H9 (cell line): ENCODE data around the gene GCLM. TPM values are rescaled to one million over a fixed set of nuclear protein-coding genes. Genes with fewer than 3 reads are reported as not detected.

Source experiments
- DNase-seq: peaks from one replicate; pipeline ENCODE4 v3.0.0-alpha.2; 2017
- H2AFZ ChIP-seq: one replicate; pipeline ENCODE4 v1.6.1; 2013; ENCODE audit warnings: mild to moderate bottlenecking, low read length, control low read depth, moderate library complexity
- H2AK5ac ChIP-seq: 2 replicates; pipeline ENCODE4 v1.6.1; 2013; ENCODE audit warnings: low read length, control low read depth, mixed read lengths; ENCODE audit not compliant: insufficient read length
- H2BK120ac ChIP-seq: one replicate; pipeline ENCODE4 v1.6.1; 2013; ENCODE audit warnings: low read depth, mild to moderate bottlenecking, low read length, control low read depth, inconsistent platforms; ENCODE audit not compliant: poor library complexity, severe bottlenecking
- H2BK12ac ChIP-seq: 2 replicates; pipeline ENCODE4 v1.6.1; 2013; ENCODE audit warnings: low read length, control low read depth, mixed read lengths, low read depth; ENCODE audit not compliant: insufficient read length
- H2BK15ac ChIP-seq: 2 replicates; pipeline ENCODE4 v1.6.1; 2013; ENCODE audit warnings: low read depth, low read length, control low read depth
- H2BK20ac ChIP-seq: one replicate; pipeline ENCODE4 v1.6.1; 2013; ENCODE audit warnings: low read depth, mild to moderate bottlenecking, low read length, control low read depth, inconsistent platforms; ENCODE audit not compliant: poor library complexity, severe bottlenecking
- H2BK5ac ChIP-seq: 2 replicates; pipeline ENCODE4 v1.6.1; 2013; ENCODE audit warnings: low read length, control low read depth, mixed read lengths; ENCODE audit not compliant: insufficient read length
- H3K14ac ChIP-seq: 2 replicates; pipeline ENCODE4 v1.6.1; 2013; ENCODE audit warnings: low read length, control low read depth; ENCODE audit not compliant: insufficient read depth
- H3K18ac ChIP-seq: 2 replicates; pipeline ENCODE4 v1.6.1; 2013; ENCODE audit warnings: low read depth, mild to moderate bottlenecking, mixed read lengths, low read length, control low read depth; ENCODE audit not compliant: insufficient read length
- H3K23ac ChIP-seq: 2 replicates; pipeline ENCODE4 v1.6.1; 2013; ENCODE audit warnings: low read length, control low read depth, mixed read lengths, low read depth; ENCODE audit not compliant: insufficient read length
- H3K23me2 ChIP-seq: 2 replicates; pipeline ENCODE4 v1.6.1; 2013; ENCODE audit warnings: low read depth, mild to moderate bottlenecking, mixed read lengths, low read length, control low read depth; ENCODE audit not compliant: insufficient read length, poor library complexity, severe bottlenecking
- H3K27ac ChIP-seq: 2 replicates; pipeline ENCODE4 v1.5.1; 2013; ENCODE audit warnings: low read length, control low read depth, mixed read lengths, low read depth; ENCODE audit not compliant: insufficient read length
- H3K27me3 ChIP-seq: 2 replicates; pipeline ENCODE4 v1.6.1; 2013; ENCODE audit warnings: low read length, control low read depth, inconsistent platforms; ENCODE audit not compliant: insufficient read depth
- H3K4ac ChIP-seq: 2 replicates; pipeline ENCODE4 v1.6.1; 2013; ENCODE audit warnings: low read depth, mild to moderate bottlenecking, control low read depth, inconsistent platforms, low read length, moderate library complexity
- H3K4me1 ChIP-seq: 2 replicates; pipeline ENCODE4 v1.6.1; 2013; ENCODE audit warnings: low read length, control low read depth, inconsistent platforms; ENCODE audit not compliant: insufficient read depth
- H3K4me2 ChIP-seq: 2 replicates; pipeline ENCODE4 v1.6.1; 2013; ENCODE audit warnings: low read length, control low read depth, mixed read lengths; ENCODE audit not compliant: insufficient read length, insufficient read depth
- H3K56ac ChIP-seq: 2 replicates; pipeline ENCODE4 v1.6.1; 2013; ENCODE audit warnings: low read depth, mild to moderate bottlenecking, mixed read lengths, low read length, control low read depth; ENCODE audit not compliant: insufficient read length
- H3K79me1 ChIP-seq: 2 replicates; pipeline ENCODE4 v1.6.1; 2013; ENCODE audit warnings: low read depth, mild to moderate bottlenecking, moderate library complexity, low read length, control low read depth, inconsistent platforms; ENCODE audit not compliant: insufficient read depth, poor library complexity, severe bottlenecking
- H3K79me2 ChIP-seq: 2 replicates; pipeline ENCODE4 v1.6.1; 2013; ENCODE audit warnings: low read length, control low read depth, inconsistent platforms; ENCODE audit not compliant: insufficient read depth
- H3K9ac ChIP-seq: 2 replicates; pipeline ENCODE4 v1.6.1; 2013; ENCODE audit warnings: low read length, control low read depth, mixed read lengths; ENCODE audit not compliant: insufficient read length; ENCODE audit errors: extremely low read depth
- H3K9me3 ChIP-seq: one replicate; pipeline ENCODE4 v1.6.1; 2013; ENCODE audit warnings: low read depth, low read length, inconsistent platforms; ENCODE audit not compliant: control insufficient read depth
- H3T11ph ChIP-seq: one replicate; pipeline ENCODE4 v1.6.1; 2013; ENCODE audit warnings: mild to moderate bottlenecking, low read length, control low read depth, inconsistent platforms
- H4K20me1 ChIP-seq: one replicate; pipeline ENCODE4 v1.6.1; 2013; ENCODE audit not compliant: control insufficient read depth, insufficient read length, insufficient read depth
- H4K5ac ChIP-seq: 2 replicates; pipeline ENCODE4 v1.6.1; 2013; ENCODE audit warnings: low read depth, mild to moderate bottlenecking, mixed read lengths, low read length, control low read depth; ENCODE audit not compliant: insufficient read length
- H4K8ac ChIP-seq: replicated peaks from 2 replicates; pipeline ENCODE4 v1.6.1; 2013; ENCODE audit warnings: low read length, control low read depth, mixed read lengths, low read depth; ENCODE audit not compliant: insufficient read length
- H4K91ac ChIP-seq: 2 replicates; pipeline ENCODE4 v1.6.1; 2013; ENCODE audit warnings: low read depth, mild to moderate bottlenecking, moderate library complexity, mixed read lengths, low read length, control low read depth; ENCODE audit not compliant: insufficient read length
- H3K27ac Mint-ChIP-seq, 3 experiments: 2 replicates in 2 of 3; 3 replicates in 1 of 3; pipeline ENCODE4 v1.8.0; 2020 to 2021; ENCODE audit warnings: mixed read lengths in 3 of 3, mild to moderate bottlenecking in 1 of 3, moderate library complexity in 1 of 3
- H3K27me3 Mint-ChIP-seq: 2 replicates; pipeline ENCODE4 v1.8.0; 2021; ENCODE audit warnings: low read depth, mild to moderate bottlenecking, moderate library complexity, mixed read lengths
- H3K36me3 Mint-ChIP-seq, 3 experiments: 2 replicates in 2 of 3; 3 replicates in 1 of 3; pipeline ENCODE4 v1.8.0; 2020 to 2021; ENCODE audit warnings: low read depth in 3 of 3, mixed read lengths in 3 of 3; ENCODE audit not compliant: insufficient read depth in 1 of 3
- H3K4me1 Mint-ChIP-seq, 2 experiments: 2 replicates each; pipeline ENCODE4 v1.8.0; 2020; ENCODE audit warnings: mixed read lengths in 2 of 2
- H3K4me3 Mint-ChIP-seq, 2 experiments: 2 replicates in 1 of 2; 3 replicates in 1 of 2; pipeline ENCODE4 v1.8.0; 2020 to 2021; ENCODE audit warnings: mild to moderate bottlenecking in 2 of 2, mixed read lengths in 2 of 2, moderate library complexity in 1 of 2
- H3K9me3 Mint-ChIP-seq, 2 experiments: 2 replicates in 1 of 2; 3 replicates in 1 of 2; pipeline ENCODE4 v1.8.0; 2020; ENCODE audit warnings: mild to moderate bottlenecking in 2 of 2, mixed read lengths in 2 of 2, moderate library complexity in 1 of 2
- CTCF ChIP-seq: fragments of 200-600 bp; sonication (generic); conservative IDR thresholded peaks from 3 replicates; pipeline ENCODE4 v1.8.0; 2021; ENCODE audit warnings: antibody characterized with exemption, mild to moderate bottlenecking
- WGBS: extraction: QIAGEN DNeasy Blood & Tissue Kit; methylation state at CpG from one replicate; pipeline ENCODE4 v1.1.7; 2013; ENCODE audit warnings: missing lambda C conversion rate, low lambda C conversion rate, mixed read lengths; ENCODE audit not compliant: insufficient read length; ENCODE audit errors: extremely low coverage; 5-methylcytosine and 5-hydroxymethylcytosine counted together
- total RNA-seq: library from RNA; stranded (reverse); gene quantifications from 2 replicates; pipeline ENCODE4 v1.2.1, GENCODE V29; 2021

GCLM gene
- total RNA-seq, 1 experiment from 2014 or later: 14.9 TPM

DNA sequence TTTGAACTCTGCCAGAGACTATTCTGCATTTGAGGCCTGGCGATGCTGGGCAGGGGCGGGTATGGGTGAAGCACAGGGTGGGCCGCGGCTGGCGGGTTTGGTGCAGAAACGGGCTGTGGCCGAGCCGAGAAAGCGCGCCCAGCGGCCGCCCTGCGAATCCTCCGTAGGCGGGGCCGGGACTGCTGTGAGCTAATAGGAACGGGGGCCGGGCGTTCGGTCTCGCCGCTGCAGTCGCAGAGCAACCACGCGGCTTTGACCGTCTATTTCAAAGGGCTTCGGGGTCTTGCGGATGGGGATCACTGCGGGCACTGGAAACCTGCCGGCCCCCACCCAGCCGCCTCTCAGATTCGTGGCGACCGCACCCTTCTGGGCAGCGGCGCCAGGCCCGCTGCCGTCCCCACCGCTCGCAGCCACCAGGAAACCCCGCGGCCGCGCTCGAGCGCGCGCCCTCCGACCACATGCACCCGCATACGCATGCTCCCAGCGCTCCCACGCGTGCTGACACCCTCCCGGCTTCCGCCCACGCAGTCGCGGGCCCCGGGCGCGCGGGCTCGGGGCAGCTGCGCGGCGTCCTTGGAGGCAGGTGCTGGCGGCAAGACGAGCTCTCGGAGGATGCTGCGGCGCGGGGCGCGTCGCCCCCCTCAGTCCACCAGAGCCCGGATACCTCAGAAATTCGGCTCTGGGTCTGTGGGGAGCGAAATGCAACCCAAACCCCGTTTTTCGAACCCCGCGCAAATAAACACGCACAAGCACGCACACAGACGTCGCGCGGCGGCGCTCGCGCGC lies 62.8 kb downstream of the GCLM start:
- Histone ChIP-seq H3K4ac (no peak overlapping the region), H4K5ac (no peak overlapping the region), H2AK5ac (no peak overlapping the region), H2BK12ac (no peak overlapping the region), H3K27me3 (no peaks in the 10 kb centered on the region), H3K23ac (no peak overlapping the region), H3K9me3 (no peaks in the 10 kb centered on the region), H3K79me1 (no peaks in the 10 kb centered on the region), H2BK5ac (no peak overlapping the region), H3K18ac (peak overlapping the region; percentile 33), H2AFZ (peak overlapping the region; percentile 17), H2BK120ac (peak overlapping the region; percentile 10), H3K27ac (no peak overlapping the region), H3K79me2 (no peaks in the 10 kb centered on the region), H3T11ph (no peak overlapping the region), H2BK15ac (no peak overlapping the region), H3K4me1 (no peaks in the 10 kb centered on the region), H3K23me2 (no peaks in the 10 kb centered on the region), H4K8ac (no peak overlapping the region), H3K56ac (no peak overlapping the region), H2BK20ac (no peak overlapping the region), H3K4me2 (peak overlapping the region; percentile 77), H4K91ac (no peak overlapping the region), H3K14ac (peak overlapping the region; percentile 82; the same call in 1 of the 2 replicates), H3K9ac (peak overlapping the region; percentile 30), H4K20me1 (no peaks in the 10 kb centered on the region)
- DNase-seq: peak; percentile 89
- TF ChIP-seq CTCF: peak; percentile 42; the same call in 2 of the 3 replicates
- peaks cover 3% of the 10 kb centered on the region; the same call in 1 of the 2 replicates for H3K27me3 Mint-ChIP-seq
- peaks cover 7 to 19% (median 13%) of the 10 kb centered on the region in 3 experiments for H3K36me3 Mint-ChIP-seq
- peaks cover 18 to 23% of the 10 kb centered on the region in 2 experiments for H3K9me3 Mint-ChIP-seq
- peak overlapping the region; percentile 89 to 93 for H3K4me3 Mint-ChIP-seq
- no CpG with 5 or more reads among the region's 94 CpGs for WGBS
- peaks cover 10% of the 10 kb centered on the region in 2 experiments for H3K4me1 Mint-ChIP-seq
- H3K27ac Mint-ChIP-seq: peak overlapping the region in 1 of 3 experiments; percentile 67; a peak in 2 of 7 replicates
